HG03432 (cell line): ENCODE measurements around the gene LDAH.
A peak's percentile ranks its signal among the peaks of the same experiment; 100 is the strongest.

Source experiments
- ATAC-seq: cut with Tn5 transposase; IDR thresholded peaks from one replicate; pipeline ENCODE4 v1.9.1; 2021; ENCODE audit warnings: mild to moderate bottlenecking, moderate library complexity; ENCODE audit not compliant: unreplicated experiment

Gene LDAH

DNA sequence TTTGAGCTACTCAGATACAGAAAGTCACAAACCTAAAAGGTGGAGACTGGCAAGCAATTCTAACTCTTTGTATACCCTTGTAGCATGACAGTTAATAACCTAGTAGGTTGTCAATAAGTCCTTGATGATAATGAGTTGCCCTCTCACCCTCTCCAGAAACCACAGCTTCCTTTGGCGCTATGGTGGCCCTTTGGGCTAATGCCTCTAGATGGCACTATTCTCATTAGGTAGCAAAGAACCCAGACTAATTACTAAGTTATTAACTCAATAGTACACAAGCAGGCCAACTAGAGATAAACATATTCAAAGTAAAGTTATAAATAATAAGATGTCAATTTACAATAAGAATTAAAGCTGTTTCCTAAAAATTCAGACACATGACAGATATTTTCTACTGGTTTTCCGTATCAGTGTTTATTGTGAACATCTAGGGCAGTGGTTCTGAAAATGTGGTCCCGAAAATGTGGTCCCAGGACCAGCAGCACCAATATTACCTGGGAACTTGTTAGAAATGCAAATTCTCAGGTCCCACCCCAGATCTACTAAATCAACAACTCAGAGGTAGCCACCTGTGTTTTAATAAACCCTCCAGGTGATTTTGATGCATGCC lies 41.1 kb downstream of the LDAH start:
- peak; percentile 85 for ATAC-seq

DNA sequence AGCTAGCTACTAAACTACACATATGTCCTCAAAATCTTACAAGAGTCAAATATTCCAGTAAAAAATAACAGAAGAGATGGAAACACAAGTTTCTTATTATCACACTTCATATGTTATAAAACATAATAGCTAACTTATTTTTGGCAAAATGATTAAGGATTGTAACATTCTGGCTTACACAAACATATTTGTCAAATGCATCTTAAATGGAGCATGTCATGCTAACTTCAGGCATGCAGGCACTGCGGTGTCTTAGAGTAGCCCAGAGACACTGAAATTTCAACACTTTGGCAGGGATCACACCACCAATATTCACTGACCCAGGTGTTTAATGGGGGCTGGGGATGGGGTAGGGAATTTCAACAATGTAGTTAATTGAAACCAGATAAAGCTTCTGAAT lies 51.6 kb downstream of the LDAH start:
- ATAC-seq: no peak

DNA sequence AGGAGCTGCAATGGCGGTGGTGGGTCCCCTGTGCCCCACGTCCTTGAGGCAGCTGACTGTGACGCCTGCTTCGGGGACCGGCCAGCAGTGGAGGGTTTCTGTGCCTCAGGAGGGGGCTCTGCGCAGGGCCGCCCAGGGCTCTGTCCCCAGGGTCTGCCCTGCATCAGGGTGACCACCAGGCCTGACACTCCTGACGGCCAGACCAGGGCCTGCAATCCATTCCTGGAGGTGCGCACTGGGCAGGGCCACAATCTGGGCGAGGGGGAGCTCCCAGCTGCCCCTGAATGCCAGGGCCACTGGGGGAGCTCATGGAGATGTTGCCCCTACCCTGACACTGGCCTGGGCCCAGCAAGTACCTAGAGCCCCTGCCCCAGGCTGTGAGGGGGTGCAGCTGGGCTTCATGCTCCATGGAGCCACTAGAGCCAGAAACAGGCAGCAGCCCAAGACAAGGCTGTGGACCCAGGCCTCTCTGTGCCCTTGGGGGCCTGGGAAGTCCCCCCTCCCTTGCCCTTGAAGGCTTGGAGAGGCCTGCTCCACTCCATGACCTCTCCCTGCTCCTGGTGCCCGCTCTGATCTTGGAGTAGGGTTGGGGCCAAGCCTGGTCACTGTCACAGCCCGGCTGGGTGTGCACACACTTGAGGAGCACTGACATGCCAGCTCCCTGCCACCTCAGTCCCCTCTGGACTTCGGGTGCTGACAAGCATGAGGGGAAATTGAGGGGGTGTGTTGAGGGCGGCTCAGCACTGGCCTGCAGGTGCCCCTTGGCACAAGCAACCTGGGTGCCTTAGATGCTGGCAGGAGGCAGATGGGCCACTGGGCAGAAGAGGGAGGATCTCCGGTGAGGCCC lies 55.9 kb downstream of the LDAH start:
- ATAC-seq: no peak

DNA sequence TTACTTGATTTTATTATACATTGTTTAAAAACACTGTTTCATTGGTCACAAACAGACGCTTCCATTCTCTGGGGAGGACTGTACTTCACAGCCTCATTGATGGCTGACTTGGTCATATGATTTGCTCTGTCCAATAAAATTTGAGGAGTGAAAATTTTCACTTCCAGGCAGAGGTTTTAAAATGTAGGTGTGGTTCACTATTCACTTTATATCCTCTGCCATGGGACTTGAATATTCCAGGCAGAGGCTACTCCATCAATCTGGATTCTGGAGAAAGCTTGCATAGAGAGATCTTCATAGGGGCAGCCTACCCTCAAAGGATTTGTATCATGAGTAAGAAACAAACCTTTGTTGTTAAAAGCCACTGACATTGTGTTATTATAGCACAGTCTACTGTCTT lies 56.7 kb downstream of the LDAH start:
- no peak for ATAC-seq

DNA sequence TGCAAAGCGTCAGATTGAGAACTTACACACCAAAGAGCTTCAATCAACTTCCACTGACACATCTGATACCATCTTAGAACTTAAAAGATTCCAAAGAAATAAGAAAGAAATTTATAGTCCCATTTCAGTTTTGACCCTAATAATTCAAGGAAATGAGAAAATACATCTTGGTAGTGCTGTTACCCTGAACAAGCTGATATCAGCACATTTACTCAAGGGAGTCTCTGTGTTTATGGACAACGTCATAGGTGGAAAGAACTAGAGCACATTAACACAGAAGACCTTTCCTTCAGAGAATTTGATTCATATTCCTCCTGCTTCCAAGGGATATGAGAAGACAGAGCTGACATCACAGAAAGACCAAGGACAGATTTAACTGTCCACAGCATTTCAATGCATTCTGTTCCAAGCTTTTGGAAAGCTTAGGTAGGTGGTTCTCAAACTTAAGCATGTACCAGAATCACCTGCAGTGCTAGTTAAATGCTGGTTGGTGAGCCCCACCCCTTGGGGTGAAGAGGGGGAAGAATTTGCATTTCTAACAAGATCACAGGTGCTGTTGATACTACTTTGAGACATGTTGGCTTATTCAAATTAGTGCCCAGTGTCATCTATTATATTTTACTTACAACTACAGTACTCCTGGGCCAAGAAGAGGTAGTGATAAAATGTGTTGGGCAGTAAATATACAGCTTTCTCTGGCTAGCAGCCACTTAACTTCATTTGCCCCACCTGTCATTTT lies 59.8 kb downstream of the LDAH start:
- no peak for ATAC-seq

DNA sequence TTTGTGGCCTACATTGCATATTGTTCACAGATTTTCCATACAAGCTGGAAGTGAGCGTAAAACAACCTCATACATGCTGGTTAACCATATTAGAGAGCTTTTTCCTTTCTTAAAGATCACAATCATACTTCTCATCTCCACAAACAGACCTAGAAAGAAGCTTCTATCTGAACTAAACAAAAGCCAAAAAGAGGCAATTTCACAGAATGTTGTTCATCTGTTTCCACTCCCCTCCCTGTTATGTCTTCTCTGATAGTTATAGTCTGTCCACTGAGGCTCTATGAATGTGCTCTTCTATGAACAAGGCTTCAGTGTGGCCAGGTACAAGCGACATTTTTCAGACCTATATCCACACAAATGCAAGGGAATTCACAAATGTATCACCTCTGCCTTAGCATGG lies 63.4 kb downstream of the LDAH start:
- ATAC-seq: no peak

DNA sequence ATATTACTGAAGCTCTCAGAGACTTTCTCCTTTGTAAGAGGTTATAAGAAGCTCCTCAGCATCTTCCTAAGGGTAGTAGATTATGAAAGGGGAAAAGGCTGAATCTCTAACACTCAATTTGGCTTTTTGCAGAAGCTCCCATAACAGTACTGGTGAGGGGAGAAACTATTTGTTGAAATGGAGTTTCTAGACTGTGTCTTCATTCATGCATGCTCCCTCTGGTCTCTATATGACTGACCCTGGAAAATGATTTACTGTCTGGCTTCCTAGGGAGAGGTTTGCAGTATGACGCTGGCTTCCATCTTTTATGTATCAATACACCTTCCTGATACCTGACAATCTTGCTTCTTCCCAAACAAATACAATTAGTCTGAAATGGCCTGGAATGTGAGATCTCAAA lies 63.9 kb downstream of the LDAH start:
- ATAC-seq: peak; percentile 85

DNA sequence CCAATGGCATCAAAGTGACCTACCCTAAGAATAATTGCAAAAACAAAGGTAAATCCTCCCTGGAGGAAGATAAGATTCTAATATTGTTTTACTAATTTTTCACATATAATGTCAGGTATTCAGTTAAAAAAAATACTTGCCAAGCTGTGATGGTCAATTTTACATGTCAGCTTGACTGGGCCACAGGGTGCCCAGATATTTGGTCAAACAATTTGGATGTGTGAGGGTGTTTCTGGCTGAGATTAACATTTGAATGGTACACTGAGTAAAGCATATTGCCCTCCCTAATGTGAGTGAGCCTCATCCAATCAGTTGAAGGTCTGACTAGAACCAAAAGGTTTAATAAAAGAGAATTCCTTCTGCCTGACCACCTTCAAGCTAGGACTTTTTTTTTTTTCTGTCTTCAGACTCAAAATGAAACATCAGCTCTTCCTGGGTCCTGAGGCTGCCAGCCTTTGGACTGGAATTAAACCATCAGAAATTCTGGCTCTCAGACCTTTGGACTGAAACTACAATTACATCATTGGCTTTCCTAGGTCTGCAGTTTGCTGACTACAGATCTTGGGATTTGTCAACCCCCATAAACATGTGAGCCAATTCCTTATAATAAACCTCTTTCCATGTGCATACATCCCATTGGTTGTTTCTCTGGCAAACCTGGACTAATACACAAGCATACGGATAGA lies 65.4 kb downstream of the LDAH start:
- ATAC-seq: no peak

DNA sequence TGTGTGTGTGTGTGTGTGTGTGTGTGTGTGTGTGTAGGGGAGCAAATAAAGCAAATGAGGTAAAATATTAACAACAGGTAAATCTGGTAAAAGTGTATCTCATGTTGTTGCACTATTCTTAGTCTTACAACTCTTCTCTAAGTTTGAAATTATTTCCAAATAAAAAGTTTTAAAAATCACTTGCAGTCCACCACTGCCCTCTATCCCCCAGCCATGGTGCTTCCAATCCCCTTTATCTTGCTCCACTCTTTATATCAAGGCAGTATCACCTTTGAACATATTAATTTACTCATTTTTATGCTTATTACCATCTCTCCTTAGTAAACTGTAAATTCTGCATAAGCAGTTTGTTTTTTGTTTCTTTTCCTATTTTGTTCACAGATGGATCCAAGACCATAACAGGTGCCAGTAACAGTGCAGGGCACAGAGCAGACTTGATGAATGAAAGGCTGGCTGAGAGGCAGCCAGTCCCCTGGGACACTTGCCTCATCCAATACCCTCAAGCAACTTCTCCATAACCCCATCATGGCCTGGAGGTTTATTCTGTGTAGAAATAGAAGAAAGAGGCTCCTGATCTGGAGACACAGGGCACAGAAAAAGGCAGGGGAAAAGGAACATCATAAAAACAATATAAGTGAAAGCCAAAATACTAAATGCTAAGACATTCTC lies 67.6 kb downstream of the LDAH start:
- ATAC-seq: no peak

DNA sequence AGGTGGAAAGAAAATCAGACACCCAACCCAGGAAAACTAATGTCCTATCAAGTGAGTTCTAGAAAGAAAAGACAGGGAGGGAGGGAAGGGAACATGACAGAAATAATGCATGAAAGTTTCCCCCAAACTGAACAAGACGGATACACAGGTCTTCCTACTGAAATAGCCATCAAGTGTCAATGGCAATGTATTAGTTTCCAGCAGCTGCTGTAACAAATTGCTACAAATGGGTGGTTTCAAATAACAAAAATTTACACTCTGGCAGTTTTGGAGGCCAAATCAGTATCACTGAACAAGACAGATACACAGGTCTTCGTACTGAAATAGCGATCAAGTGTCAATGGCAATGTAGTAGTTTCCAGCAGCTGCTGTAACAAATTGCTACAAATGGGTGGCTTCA lies 70.6 kb downstream of the LDAH start:
- ATAC-seq: no peak

DNA sequence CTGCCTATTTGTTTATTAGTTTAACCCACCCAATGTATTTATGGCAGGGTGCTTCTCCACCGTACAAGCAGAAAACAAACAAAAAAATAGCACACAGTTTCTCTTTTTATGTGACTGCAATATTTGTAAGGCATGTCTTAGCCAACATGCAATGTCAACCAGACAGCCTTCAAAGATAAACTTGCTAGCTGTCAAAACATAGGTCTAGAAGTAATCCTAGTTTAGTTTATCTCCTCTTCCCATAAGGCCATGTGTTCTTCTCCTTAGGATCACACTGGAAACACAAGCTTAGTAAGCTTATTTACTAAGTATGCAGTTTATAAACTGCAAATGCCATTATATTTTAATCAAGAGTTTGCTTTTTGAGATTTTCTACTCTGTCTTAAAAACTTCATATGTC lies 75.6 kb downstream of the LDAH start:
- ATAC-seq: no peak

DNA sequence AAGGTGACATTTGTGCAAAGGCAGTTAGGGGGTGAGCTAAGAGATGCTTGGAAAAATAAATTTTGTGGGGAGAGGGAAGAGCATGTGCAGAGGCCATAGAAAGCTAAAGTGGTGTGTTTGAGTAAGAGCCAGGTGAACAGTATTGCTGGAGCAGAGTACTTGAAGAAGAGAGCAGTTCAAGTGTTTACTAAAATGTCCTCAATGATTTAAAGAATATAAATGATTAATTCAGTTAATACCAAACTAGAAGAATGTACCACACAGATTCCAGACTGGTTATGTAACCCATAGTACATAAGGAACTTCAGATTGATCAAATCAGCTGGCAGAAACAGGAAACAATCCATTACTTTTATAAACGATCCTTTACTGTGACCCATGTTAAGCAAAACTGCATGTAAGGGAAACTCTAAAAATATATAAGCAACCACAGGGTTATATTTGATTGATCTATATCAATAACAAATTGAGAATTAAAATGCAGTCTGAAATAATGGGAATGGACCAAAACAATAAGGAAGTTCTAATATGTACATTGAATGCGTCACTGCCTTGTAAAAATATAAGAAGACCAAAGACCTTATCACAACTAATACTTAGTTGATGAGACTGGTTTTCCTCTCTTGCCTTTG lies 76.9 kb downstream of the LDAH start:
- no peak for ATAC-seq

DNA sequence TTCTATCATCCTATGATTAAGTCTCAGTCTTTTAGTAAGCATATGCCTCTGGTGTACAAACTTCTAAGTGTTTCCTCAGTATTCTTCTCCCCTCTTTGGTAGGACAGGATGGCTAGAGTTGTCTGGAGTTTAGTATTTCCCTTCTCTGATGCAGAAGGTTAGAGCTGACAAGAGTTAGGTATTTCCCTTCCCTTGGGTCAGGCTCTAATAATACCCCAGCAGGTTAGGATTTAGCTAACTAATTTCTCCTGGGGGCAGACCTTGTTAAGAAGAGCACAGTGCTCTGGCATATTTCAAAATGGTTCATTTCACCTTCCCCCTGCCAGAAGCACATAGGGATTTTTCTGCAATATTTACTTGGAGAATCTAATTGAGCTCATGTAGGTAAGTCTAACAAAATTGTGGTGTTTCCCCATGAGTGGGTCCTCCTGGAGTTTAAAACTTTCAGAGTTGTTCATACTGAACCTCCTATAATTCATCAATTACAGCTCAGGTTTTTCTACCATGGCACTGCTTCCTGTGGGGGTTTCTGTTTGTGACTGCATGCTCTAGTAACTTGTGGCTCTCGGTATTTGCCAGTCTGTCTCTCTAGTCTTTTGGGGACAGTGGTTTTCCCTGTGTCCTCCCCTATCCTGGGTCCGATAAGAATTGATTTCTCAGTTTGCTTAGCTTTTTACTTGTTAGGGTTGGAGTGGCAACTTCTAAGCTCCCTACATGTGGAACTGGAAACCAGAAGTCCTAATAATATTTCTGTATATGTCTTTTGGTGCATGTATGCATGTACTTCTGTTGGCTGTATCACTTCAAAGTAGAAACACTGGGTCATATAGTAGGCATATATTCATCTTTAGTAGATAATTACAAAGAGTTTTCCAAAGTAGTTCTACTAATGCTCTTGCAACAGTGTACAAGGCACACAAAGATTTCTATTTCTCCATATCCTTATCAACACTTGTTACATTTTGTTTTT lies 78.2 kb downstream of the LDAH start:
- ATAC-seq: peak; percentile 97

DNA sequence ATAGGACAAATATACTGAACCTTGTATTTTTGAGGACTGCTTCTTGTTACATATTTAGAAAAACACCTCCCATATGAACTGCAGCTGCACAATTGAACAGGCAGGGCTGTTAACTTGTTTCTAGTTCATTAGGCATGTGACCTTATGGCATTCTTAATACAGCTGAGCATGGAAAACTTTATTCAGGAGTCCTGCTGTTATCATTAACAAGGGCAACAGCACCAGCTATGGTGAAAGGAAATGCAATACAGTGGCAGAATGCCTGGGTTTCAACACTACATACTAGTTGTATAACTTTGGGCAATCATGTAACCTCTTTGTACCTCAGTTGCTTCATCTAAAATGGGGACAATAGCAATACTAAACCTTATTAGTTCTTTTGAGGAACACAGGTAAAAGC lies 84.1 kb downstream of the LDAH start:
- ATAC-seq: no peak

DNA sequence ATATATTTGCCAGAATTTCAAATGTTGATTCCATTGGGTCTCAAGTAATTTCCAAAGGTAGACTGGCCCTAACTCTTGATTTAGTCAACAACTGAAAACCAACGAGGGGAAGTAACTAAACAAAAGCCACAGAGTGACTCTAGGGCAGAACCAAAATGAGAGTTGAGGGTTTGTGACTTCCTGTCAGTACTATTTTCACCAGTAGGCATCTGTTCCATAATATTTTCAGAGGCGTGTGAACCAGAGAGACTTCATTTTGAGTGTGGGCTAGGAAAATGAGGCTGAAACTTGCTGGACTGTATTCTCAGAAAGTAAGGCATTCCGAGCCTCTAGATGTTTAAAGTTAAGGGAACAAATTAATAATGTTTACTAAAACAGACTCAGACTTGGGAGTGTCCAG lies 85.4 kb downstream of the LDAH start:
- peak; percentile 99 for ATAC-seq

DNA sequence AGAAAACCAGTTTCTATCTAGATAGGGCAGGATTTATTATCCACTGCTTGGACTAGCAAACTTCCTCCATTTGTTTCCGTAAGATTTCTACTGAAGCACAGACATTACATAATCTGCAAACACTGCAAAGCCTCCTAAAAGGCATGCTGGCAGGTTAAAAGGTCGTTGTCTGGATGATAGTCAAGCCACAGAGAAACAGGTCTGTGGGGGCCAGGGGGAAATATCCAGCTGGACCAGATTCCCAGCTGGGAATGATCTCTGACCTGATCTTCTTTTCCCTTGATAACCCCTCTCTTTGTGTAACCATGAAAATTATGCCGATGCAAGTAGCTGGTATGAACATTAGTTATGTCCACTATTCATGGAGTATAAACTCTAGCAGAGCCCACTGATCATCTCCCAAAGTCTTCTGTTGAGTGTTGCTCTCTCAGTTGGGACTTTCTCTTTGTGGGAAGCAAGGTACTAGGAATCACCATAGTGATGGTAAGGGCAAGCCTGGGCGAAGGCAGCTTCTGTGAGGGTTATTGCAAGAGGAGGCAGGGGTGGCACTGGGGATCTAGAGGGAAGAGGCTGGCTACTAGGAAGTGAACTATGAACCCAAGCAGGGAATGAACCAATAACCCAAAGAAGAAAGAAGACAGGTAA lies 94.7 kb downstream of the LDAH start:
- no peak for ATAC-seq

DNA sequence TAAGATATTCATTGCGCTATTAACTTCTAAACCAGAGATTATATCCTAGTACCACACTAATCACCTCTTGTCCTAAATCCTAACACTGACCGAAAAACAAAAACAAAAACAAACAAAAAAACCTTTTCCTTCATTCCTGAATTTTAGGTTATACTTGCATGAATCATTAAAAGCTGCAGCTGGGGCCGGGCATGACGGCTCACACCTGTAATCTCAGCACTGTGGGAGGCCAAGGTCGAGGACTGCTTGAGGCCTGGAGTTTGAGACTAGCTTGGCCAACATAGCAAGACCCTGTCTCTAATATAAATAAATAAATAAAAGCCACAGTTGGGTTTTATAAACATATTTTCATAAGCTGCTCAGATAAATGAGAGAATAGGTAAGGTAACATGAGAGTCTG lies 96.0 kb downstream of the LDAH start:
- ATAC-seq: no peak

DNA sequence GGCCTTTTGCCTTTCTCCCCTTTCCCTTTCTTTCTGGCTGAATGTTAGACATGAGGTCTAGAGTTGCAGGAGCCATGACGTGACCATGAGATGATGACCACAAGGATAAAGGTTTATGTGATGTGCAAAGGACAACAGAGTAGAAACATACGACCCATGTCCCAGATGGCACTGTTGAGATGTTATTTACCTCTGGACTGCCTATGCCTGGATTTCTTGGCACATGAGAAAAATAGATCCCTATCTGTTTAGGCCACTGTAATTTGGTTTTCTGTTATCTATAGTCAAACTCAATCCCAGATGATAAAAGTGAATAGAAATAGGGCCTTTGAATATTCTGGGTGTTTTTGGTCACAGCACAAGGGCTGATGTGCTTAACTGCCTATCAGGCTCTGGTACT lies 97.1 kb downstream of the LDAH start:
- ATAC-seq: no peak
